C4-2B (cell line): Measurements from ENCODE around the gene DCAF12.

Source experiments
- CTCF ChIP-seq: fragments of 450-650 bp; conservative IDR thresholded peaks from 2 replicates; pipeline ENCODE4 v1.5.1; 2017; ENCODE audit warnings: mild to moderate bottlenecking
- ZFX ChIP-seq: fragments of 450-650 bp; IDR thresholded peaks from 2 replicates; pipeline ENCODE4 v1.6.1; 2017

- TF ChIP-seq CTCF (no peak), ZFX (no peak)
These were observed 88.9 kb downstream of the DCAF12 start for GRCh38 chr9:34037626-34038025.
